Gastrocnemius medialis (tissue), 4 donors: ENCODE measurements around the gene SLC16A8. TPM values are rescaled to one million over a fixed set of nuclear protein-coding genes. Genes with fewer than 3 reads are reported as not detected.

Experiments
- ATAC-seq, 2 donors: fragments of 150-250 bp; one replicate each; pipeline ENCODE4 v1.9.1; 2016
- DNase-seq, 2 donors: peaks; one replicate each; pipeline ENCODE4 v3.0.0-alpha.2; 2019
- H3K27ac ChIP-seq, 4 donors: fragments of 200-600 bp; sonication (generic); 1 replicate in 1 of 4; 2 replicates in 3 of 4; pipeline ENCODE4 v1.5.1; 2016 to 2018; ENCODE audit warnings: mild to moderate bottlenecking in 2 of 4, moderate library complexity in 1 of 4
- H3K27me3 ChIP-seq, 3 donors: fragments of 200-600 bp; sonication (generic) in 2 of 3; 1 replicate in 1 of 3; 2 replicates in 2 of 3; pipeline versions ENCODE4 v1.5.1 to v1.6.0; 2016 to 2019; ENCODE audit warnings: mild to moderate bottlenecking in 1 of 3, moderate library complexity in 1 of 3
- H3K36me3 ChIP-seq, 2 donors: fragments of 200-600 bp; sonication (generic) in 1 of 2; one replicate each; pipeline ENCODE4 v1.5.1; 2017 to 2018
- H3K4me1 ChIP-seq, 2 donors: fragments of 200-600 bp; sonication (generic) in 1 of 2; one replicate each; pipeline ENCODE4 v1.5.1; 2016 to 2017; ENCODE audit warnings: mild to moderate bottlenecking in 2 of 2
- H3K4me3 ChIP-seq, 4 donors: fragments of 200-600 bp; sonication (generic) in 3 of 4; 1 replicate in 1 of 4; 2 replicates in 3 of 4; pipeline ENCODE4 v1.5.1; 2016 to 2019; ENCODE audit warnings: mild to moderate bottlenecking in 2 of 4
- H3K9me3 ChIP-seq, 3 donors: fragments of 200-600 bp; sonication (generic) in 2 of 3; 1 replicate in 1 of 3; 2 replicates in 2 of 3; pipeline ENCODE4 v1.5.1; 2016 to 2019
- POLR2A ChIP-seq, 2 donors: fragments of 450-650 bp; IDR thresholded peaks; one replicate each; pipeline ENCODE4 v1.6.1; 2017; ENCODE audit warnings: antibody characterized with exemption in 2 of 2, mild to moderate bottlenecking in 2 of 2, moderate library complexity in 2 of 2
- in situ Hi-C, 4 donors: fragments of 200-750 bp; cut with MboI; loops; one replicate each; pipeline versions ENCODE4 v1.15.0 to v1.8.0; 2017; ENCODE audit warnings: low sequenced_read_pairs in 4 of 4
- intact Hi-C: fragments of 100-400 bp; cut with DNase I; formaldehyde crosslinking; loops from one replicate; pipeline ENCODE4 v1.15.1; 2023; ENCODE audit warnings: low total_unique reads
- total RNA-seq, 4 donors: library from RNA; depleted of rRNA; stranded (reverse); fragments of >200 nt; gene quantifications; one replicate each; pipeline versions ENCODE4 v1.1.0 to v1.2.3, GENCODE V29; 2016
- TF ChIP-seq, protein P1 (sequence below), 5 experiments: fragments of 450-650 bp in 3 of 5; fragments of 200-600 bp in 2 of 5; sonication (generic) in 2 of 5; IDR thresholded peaks in 4 of 5; conservative IDR thresholded peaks in 1 of 5; 1 replicate in 4 of 5; 2 replicates in 1 of 5; pipeline ENCODE4 v1.5.1; 2016 to 2019; ENCODE audit warnings: antibody characterized with exemption in 5 of 5, mild to moderate bottlenecking in 3 of 5, moderate library complexity in 3 of 5

SLC16A8 gene
- total RNA-seq, 4 donors from 2014 or later: 0.42 TPM; not detected in 3

DNA sequence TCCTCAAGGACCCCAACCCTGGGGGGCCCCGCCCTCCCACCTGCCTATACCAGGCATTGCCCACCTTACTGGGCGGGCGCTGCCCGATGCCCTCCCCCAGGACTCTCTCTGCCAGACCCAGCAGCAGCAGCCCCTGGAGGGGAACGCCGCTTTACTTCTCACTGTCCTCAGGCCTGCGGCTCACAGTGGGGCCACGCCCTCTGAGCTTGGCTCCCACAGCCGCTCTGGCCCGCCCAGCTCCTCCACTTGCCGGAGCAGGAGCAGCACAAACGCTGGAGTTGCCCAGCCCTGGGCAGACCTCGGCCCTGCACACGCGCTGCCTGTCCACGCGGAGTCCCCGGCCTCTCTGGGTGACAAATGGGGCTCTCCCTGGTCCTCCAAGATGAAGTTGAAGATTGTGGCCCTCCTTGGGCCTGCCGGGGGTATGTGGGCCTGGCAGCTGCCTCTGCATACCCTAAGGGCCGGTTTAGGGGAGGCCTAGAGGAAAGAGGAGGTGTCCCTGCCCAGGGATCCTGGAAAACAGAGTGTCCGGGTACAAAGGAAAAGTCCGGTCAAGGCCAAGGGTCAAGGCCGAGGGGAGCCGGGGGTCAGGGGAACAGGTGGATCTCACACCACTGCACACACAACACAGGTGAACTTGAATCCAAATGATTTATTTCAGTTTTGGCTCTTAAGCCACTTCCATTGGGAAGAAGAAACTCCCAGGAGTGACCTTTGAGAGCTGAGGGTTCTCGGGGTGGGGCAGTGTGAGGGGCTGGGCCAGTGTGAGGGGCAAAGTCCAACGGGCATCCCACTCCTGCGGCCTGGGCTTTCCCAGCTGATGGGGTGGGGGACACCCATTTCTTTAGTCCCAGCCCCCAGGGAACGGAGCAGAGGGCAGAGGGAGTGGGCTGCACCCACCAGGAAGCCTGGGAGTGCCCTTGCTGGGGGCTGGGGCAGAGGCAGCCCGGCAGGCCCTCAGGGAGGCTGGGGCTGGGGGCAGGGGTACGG lies 27.2 kb upstream of the SLC16A8 start:
- Histone ChIP-seq H3K9me3 (no peaks in the 10 kb centered on the region), H3K4me3 (no peak overlapping the region), H3K4me1 (peaks cover 2 to 7% of the 10 kb centered on the region in 2 donors), H3K27me3 (no peaks in the 10 kb centered on the region), H3K27ac (no peak overlapping the region), H3K36me3 (peaks cover 0 to 3% of the 10 kb centered on the region in 2 donors)
- ATAC-seq (no peak), DNase-seq (no peak)
- in situ Hi-C loops (loop anchor here (10.0 to 25.0 kb wide), 5 partner anchors 54 to 251 kb away; no protein-coding TSS in a partner anchor), intact Hi-C loops (loop anchor here (5.0 to 10.0 kb wide), 3 partner anchors 94 to 241 kb away; partner anchors contain the start of gene MAFF)
- TF ChIP-seq POLR2A (IDR thresholded peaks at IDR 0.05): no peak
- TF ChIP-seq, protein P1, sequence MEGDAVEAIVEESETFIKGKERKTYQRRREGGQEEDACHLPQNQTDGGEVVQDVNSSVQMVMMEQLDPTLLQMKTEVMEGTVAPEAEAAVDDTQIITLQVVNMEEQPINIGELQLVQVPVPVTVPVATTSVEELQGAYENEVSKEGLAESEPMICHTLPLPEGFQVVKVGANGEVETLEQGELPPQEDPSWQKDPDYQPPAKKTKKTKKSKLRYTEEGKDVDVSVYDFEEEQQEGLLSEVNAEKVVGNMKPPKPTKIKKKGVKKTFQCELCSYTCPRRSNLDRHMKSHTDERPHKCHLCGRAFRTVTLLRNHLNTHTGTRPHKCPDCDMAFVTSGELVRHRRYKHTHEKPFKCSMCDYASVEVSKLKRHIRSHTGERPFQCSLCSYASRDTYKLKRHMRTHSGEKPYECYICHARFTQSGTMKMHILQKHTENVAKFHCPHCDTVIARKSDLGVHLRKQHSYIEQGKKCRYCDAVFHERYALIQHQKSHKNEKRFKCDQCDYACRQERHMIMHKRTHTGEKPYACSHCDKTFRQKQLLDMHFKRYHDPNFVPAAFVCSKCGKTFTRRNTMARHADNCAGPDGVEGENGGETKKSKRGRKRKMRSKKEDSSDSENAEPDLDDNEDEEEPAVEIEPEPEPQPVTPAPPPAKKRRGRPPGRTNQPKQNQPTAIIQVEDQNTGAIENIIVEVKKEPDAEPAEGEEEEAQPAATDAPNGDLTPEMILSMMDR (IDR thresholded peaks at IDR 0.05 in 4 of 5, conservative IDR thresholded peaks at IDR 0.05 in 1 of 5): no peak

GRCh38 chr22:38110008-38110862 lies 26.3 kb upstream of the SLC16A8 start, which contains the start of gene BAIAP2L2:
Gene BAIAP2L2 (minus strand): TSS chr22:38110684. CDS start chr22:38110525, 159 bp downstream.
- Histone ChIP-seq H3K9me3 (no peaks in the 10 kb centered on the region), H3K4me1 (peaks cover 2 to 7% of the 10 kb centered on the region in 2 donors), H3K4me3 (no peak within 1 kb of the TSS), H3K27me3 (no peaks in the 10 kb centered on the region), H3K36me3 (no peaks in the 10 kb centered on the region), H3K27ac (no peak within 1 kb of the TSS)
- no peak for TF ChIP-seq POLR2A (IDR thresholded peaks at IDR 0.05)
- TF ChIP-seq, protein P1 (IDR thresholded peaks at IDR 0.05 in 4 of 5, conservative IDR thresholded peaks at IDR 0.05 in 1 of 5): no peak
- intact Hi-C loops: loop anchor here (5.0 to 10.0 kb wide), 3 partner anchors 95 to 242 kb away; partner anchors contain the start of gene MAFF
- DNase-seq (no peak), ATAC-seq (peak; percentile 32 to 64)
- in situ Hi-C loops: loop anchor here (10.0 to 25.0 kb wide), 5 partner anchors 55 to 252 kb away; no protein-coding TSS in a partner anchor

DNA sequence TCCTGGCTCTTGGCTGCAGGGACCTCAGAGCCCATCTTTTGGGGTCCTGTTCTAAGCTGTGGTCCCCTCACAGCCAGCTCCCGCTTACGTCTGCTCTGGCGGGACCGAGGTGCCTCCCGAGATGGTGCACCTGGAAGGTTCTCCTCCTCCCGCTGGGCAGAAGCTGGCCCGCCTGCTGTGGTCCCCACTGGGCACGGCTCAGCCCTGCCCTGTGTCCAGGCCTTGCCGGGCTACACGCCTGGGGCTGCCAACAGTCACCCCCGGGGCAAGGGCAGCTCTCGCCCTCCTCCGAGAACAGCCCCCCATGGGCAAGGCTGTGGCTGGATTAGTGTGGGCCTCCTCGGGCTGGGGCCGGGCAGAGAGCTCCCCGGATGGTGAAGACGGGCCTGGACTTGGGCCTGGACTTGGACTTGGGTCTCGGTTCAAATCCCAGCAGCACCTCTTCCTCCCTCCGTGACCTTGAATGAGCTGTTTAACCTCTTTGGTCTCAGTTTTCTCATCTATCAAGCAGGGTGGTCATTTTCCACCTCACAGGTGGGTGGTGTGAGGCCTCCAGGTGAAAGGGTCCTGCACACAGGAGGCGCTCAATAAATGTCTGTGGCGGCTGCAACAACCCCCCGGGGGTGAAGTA lies 25.5 kb upstream of the SLC16A8 start:
- no peaks in the 10 kb centered on the region for H3K9me3 ChIP-seq
- ATAC-seq: no peak
- H3K36me3 ChIP-seq: no peaks in the 10 kb centered on the region
- H3K4me3 ChIP-seq: no peak overlapping the region
- intact Hi-C loops: loop anchor here (5.0 to 10.0 kb wide), 3 partner anchors 95 to 243 kb away; partner anchors contain the start of gene MAFF
- TF ChIP-seq, protein P1 (IDR thresholded peaks at IDR 0.05 in 4 of 5, conservative IDR thresholded peaks at IDR 0.05 in 1 of 5): no peak
- no peak for TF ChIP-seq POLR2A (IDR thresholded peaks at IDR 0.05)
- in situ Hi-C loops: loop anchor here (10.0 to 25.0 kb wide), 6 partner anchors 55 to 253 kb away; partner anchors contain the start of gene PICK1 (in 2 of the 4)
- peaks cover 2 to 7% of the 10 kb centered on the region in 2 donors for H3K4me1 ChIP-seq
- H3K27me3 ChIP-seq: no peaks in the 10 kb centered on the region
- no peak for DNase-seq
- no peak overlapping the region for H3K27ac ChIP-seq
